Measurements from ENCODE around the gene MASP2.

DNA sequence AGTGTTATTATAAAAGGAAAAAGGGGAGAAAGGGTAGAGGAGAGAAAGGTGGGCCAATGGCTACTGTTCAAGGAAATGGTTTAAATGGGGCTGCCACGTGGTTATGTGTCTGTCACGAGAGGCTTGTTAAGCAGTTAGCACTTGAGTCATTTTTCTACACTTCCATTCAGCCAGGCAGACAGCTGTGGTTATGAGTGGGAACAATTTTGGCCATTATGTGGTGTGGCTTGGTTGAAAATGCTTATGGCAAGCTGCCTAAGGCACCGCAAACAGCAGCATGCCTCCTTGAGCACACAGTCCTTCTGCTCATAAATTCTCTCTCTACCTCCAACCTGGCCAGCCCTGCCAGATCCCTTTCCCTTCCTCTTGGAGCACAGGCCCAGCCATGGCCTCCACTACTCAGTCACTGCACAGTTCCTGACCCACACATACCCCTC lies 15.9 kb upstream of the MASP2 start:
- TF ChIP-seq CTCF (IDR thresholded peaks at IDR 0.05): no peak
- TF ChIP-seq PBX3 (IDR thresholded peaks at IDR 0.05): no peak
- no peak for TF ChIP-seq MYC (IDR thresholded peaks at IDR 0.05; ENCODE audit: borderline replicate concordance, low read length)
- TF ChIP-seq POLR2A (IDR thresholded peaks at IDR 0.05; ENCODE audit: low read length): no peak
- no peak for TF ChIP-seq REST (IDR thresholded peaks at IDR 0.05)

All from A549 (cell line).